Liver (tissue), 9 donors: ENCODE measurements around the gene LILRA6. TPM values are rescaled to one million over a fixed set of nuclear protein-coding genes. Genes with fewer than 3 reads are reported as not detected.
"Not testable (repeated sequence)": the region's sequence is repeated elsewhere in the genome, so short reads cannot be mapped to it uniquely, and the experiment has no call there.

Source experiments
- DNase-seq: peaks from one replicate; pipeline ENCODE4 v3.0.0-alpha.2; 2017; ENCODE audit warnings: low spot score
- H3K27ac ChIP-seq, 2 donors: one replicate each; pipeline ENCODE4 v1.7.0; 2013; ENCODE audit warnings: inconsistent platforms in 2 of 2, low read length in 2 of 2, control low read depth in 1 of 2, low read depth in 1 of 2, mild to moderate bottlenecking in 1 of 2
- H3K27me3 ChIP-seq, 4 donors: one replicate each; pipeline versions ENCODE4 v1.6.1 to v1.7.0; 2013; ENCODE audit warnings: low read length in 3 of 4, inconsistent platforms in 1 of 4, mild to moderate bottlenecking in 1 of 4, moderate library complexity in 1 of 4; ENCODE audit not compliant: control insufficient read depth in 4 of 4, insufficient read depth in 4 of 4
- H3K36me3 ChIP-seq, 4 donors: one replicate each; pipeline versions ENCODE4 v1.6.1 to v1.7.0; 2013; ENCODE audit warnings: low read length in 3 of 4, mild to moderate bottlenecking in 3 of 4, low read depth in 1 of 4, moderate library complexity in 1 of 4; ENCODE audit not compliant: control insufficient read depth in 4 of 4, insufficient read depth in 3 of 4
- H3K4me1 ChIP-seq, 4 donors: one replicate each; pipeline versions ENCODE4 v1.6.1 to v1.7.0; 2013; ENCODE audit warnings: low read length in 3 of 4, mild to moderate bottlenecking in 3 of 4, moderate library complexity in 1 of 4; ENCODE audit not compliant: control insufficient read depth in 4 of 4, insufficient read depth in 4 of 4
- H3K4me3 ChIP-seq, 3 donors: one replicate each; pipeline versions ENCODE4 v1.6.1 to v1.7.0; 2013; ENCODE audit warnings: low read length in 3 of 3, control low read depth in 1 of 3, low read depth in 1 of 3, mild to moderate bottlenecking in 1 of 3
- H3K9ac ChIP-seq, 2 donors: one replicate each; pipeline ENCODE4 v1.7.0; 2013; ENCODE audit warnings: low read length in 2 of 2, mild to moderate bottlenecking in 2 of 2, moderate library complexity in 2 of 2, control low read depth in 1 of 2, low read depth in 1 of 2
- H3K9me3 ChIP-seq, 4 donors: one replicate each; pipeline versions ENCODE4 v1.6.1 to v1.7.0; 2013; ENCODE audit warnings: low read length in 3 of 4; ENCODE audit not compliant: control insufficient read depth in 4 of 4
- CTCF ChIP-seq: fragments of 150-350 bp; IDR thresholded peaks from 2 replicates; pipeline ENCODE4 v1.5.1; 2017; ENCODE audit warnings: improper control_type of control experiment, low read depth, low read length; ENCODE audit not compliant: missing input control
- EGR1 ChIP-seq, 2 donors: IDR thresholded peaks; 2 replicates each; pipeline ENCODE4 v1.6.1; 2016 to 2018; ENCODE audit warnings: antibody characterized with exemption in 2 of 2, low read depth in 2 of 2
- FOXA1 ChIP-seq: IDR thresholded peaks from 2 replicates; pipeline ENCODE4 v1.6.1; 2016; ENCODE audit warnings: antibody characterized with exemption
- GABPA ChIP-seq, 2 donors: IDR thresholded peaks in 1 of 2; conservative IDR thresholded peaks in 1 of 2; 2 replicates each; pipeline ENCODE4 v1.6.1; 2016; ENCODE audit warnings: antibody characterized with exemption in 2 of 2, mild to moderate bottlenecking in 1 of 2, moderate library complexity in 1 of 2
- HNF4A ChIP-seq, 2 donors: conservative IDR thresholded peaks; 2 replicates each; pipeline ENCODE4 v1.6.1; 2016; ENCODE audit warnings: antibody characterized with exemption in 2 of 2, mild to moderate bottlenecking in 2 of 2
- HNF4G ChIP-seq: IDR thresholded peaks from 2 replicates; pipeline ENCODE4 v1.6.1; 2016; ENCODE audit warnings: antibody characterized with exemption
- RAD21 ChIP-seq, 2 donors: IDR thresholded peaks; 2 replicates each; pipeline ENCODE4 v1.6.1; 2016; ENCODE audit warnings: antibody characterized with exemption in 2 of 2, mild to moderate bottlenecking in 2 of 2
- REST ChIP-seq: IDR thresholded peaks from 2 replicates; pipeline ENCODE4 v1.6.1; 2016; ENCODE audit warnings: antibody characterized with exemption, mild to moderate bottlenecking
- SP1 ChIP-seq: IDR thresholded peaks from 2 replicates; pipeline ENCODE4 v1.6.1; 2018; ENCODE audit warnings: antibody characterized with exemption, mild to moderate bottlenecking
- TAF1 ChIP-seq: conservative IDR thresholded peaks from 2 replicates; pipeline ENCODE4 v1.6.1; 2016; ENCODE audit warnings: antibody characterized with exemption, mild to moderate bottlenecking
- YY1 ChIP-seq: IDR thresholded peaks from 2 replicates; pipeline ENCODE4 v1.6.1; 2016; ENCODE audit warnings: antibody characterized with exemption, mild to moderate bottlenecking
- WGBS: extraction: QIAGEN DNeasy Blood & Tissue Kit; methylation state at CpG from one replicate; pipeline ENCODE4 v1.1.7; 2013; 5-methylcytosine and 5-hydroxymethylcytosine counted together
- polyA plus RNA-seq, 2 donors: library from polyadenylated mRNA; stranded (reverse) in 1 of 2; unstranded in 1 of 2; fragments of 200-250 nt in 1 of 2; fragments of >200 nt in 1 of 2; fragmentation: Nextera tagmentation in 1 of 2; extraction: Ambion mirVana in 1 of 2; gene quantifications; one replicate each; pipeline versions ENCODE4 v1.2.1 to v1.2.3, GENCODE V29; 2013 to 2015
- total RNA-seq, 2 donors: library from RNA; depleted of rRNA; stranded (reverse); fragments of >200 nt; gene quantifications; one replicate each; pipeline ENCODE4 v1.2.3, GENCODE V29; 2014
- TF ChIP-seq, protein P1 (sequence below): IDR thresholded peaks from 2 replicates; pipeline ENCODE4 v1.6.1; 2016; ENCODE audit warnings: antibody characterized with exemption
- TF ChIP-seq, protein P2 (sequence below): IDR thresholded peaks from 2 replicates; pipeline ENCODE4 v1.6.1; 2016; ENCODE audit warnings: antibody characterized with exemption
- donor health status: healthy.
- donor health status: healthy.
- donor health status: healthy.
- donor health status: healthy.
- donor health status: healthy.

The LILRA6 gene
- total and polyA plus RNA-seq, 4 donors, result 1.0 to 2.8 (median 1.7) TPM

- 71% methylated on average over 3 of the region's 3 CpGs for WGBS
- DNase-seq, result no peak
- H3K4me1 ChIP-seq, result peaks cover 0 to 5% (median 0%) of the 10 kb centered on the region in 4 donors
These were observed 3.3 kb upstream of the LILRA6 start for GRCh38 chr19:54245936-54246335.

GRCh38 chr19:54243809-54244208, 1.2 kb upstream of the LILRA6 start:
- 74% methylated on average over 6 of the region's 8 CpGs for WGBS
- not testable (repeated sequence) for H3K27me3 ChIP-seq, H3K36me3 ChIP-seq

More at GRCh38 chr19:54245936-54246335, 3.3 kb upstream of the LILRA6 start:
- Histone ChIP-seq H3K4me3 (no peak overlapping the region), H3K9me3 (no peaks in the 10 kb centered on the region), H3K36me3 (no peaks in the 10 kb centered on the region), H3K9ac (no peak overlapping the region), H3K27ac (no peak overlapping the region), H3K27me3 (peaks cover 0 to 2% (median 0%) of the 10 kb centered on the region in 4 donors)
- TF ChIP-seq EGR1 (IDR thresholded peaks at IDR 0.05; ENCODE audit: low read depth in 2 of 2), result no peak
- no peak for TF ChIP-seq RAD21 (IDR thresholded peaks at IDR 0.05)
- no peak for TF ChIP-seq REST
- no peak for TF ChIP-seq GABPA (IDR thresholded peaks at IDR 0.05 in 1 of 2, conservative IDR thresholded peaks at IDR 0.05 in 1 of 2)
- TF ChIP-seq, protein P1, sequence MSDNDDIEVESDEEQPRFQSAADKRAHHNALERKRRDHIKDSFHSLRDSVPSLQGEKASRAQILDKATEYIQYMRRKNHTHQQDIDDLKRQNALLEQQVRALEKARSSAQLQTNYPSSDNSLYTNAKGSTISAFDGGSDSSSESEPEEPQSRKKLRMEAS, result no peak
- no peak for TF ChIP-seq CTCF
- no peak for TF ChIP-seq TAF1
- no peak for TF ChIP-seq SP1
- no peak for TF ChIP-seq YY1
- TF ChIP-seq HNF4A (conservative IDR thresholded peaks at IDR 0.05), result no peak
- TF ChIP-seq, protein P2, sequence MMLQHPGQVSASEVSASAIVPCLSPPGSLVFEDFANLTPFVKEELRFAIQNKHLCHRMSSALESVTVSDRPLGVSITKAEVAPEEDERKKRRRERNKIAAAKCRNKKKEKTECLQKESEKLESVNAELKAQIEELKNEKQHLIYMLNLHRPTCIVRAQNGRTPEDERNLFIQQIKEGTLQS, result no peak
- TF ChIP-seq FOXA1, result no peak
- no peak for TF ChIP-seq HNF4G

DNA sequence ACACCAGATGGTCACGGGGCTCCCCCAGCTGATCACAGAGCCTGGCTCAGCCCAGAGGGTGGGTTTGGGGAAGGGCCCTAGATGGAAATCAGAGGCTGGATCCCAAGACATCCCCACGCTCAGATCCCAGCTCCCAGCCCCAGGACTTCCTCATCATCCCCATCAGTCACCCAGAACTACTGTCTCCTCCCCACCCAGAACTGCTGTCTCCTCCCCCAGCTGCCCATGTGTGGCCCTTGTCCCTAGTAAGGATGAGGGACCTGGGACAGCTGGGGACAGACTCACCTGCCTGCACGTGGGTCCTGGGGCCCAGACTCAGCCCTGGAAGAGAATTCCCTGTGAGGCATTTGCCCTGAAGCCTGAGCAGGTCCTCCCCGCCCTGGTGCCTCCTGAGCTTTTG, 356 bp downstream of the LILRA6 start:
- H3K36me3 ChIP-seq, H3K4me1 ChIP-seq, H3K9me3 ChIP-seq, H3K27ac ChIP-seq, DNase-seq, H3K9ac ChIP-seq, H3K4me3 ChIP-seq, H3K27me3 ChIP-seq: not testable (repeated sequence)
- no CpG with 5 or more reads among the region's 4 CpGs for WGBS

More at GRCh38 chr19:54243809-54244208, 1.2 kb upstream of the LILRA6 start:
- H3K27ac ChIP-seq, H3K9ac ChIP-seq, DNase-seq, H3K9me3 ChIP-seq, H3K4me1 ChIP-seq, H3K4me3 ChIP-seq: not testable (repeated sequence)

- H3K36me3 ChIP-seq, DNase-seq: not testable (repeated sequence)
These were observed 1.9 kb downstream of the LILRA6 start for GRCh38 chr19:54240372-54241336.

More at GRCh38 chr19:54240372-54241336, 1.9 kb downstream of the LILRA6 start:
- H3K9ac ChIP-seq, H3K9me3 ChIP-seq, H3K27me3 ChIP-seq, H3K4me1 ChIP-seq, H3K27ac ChIP-seq, H3K4me3 ChIP-seq: not testable (repeated sequence)
- WGBS, result 54% methylated on average over 16 of the region's 22 CpGs
